ENCODE results near the gene MRE11. TPM values are rescaled to one million over a fixed set of nuclear protein-coding genes. Genes with fewer than 3 reads are reported as not detected.

Gene MRE11
- total RNA-seq, 6 experiments from 2014 or later, result 4.5 to 7.7 (median 5.0) TPM

DNA sequence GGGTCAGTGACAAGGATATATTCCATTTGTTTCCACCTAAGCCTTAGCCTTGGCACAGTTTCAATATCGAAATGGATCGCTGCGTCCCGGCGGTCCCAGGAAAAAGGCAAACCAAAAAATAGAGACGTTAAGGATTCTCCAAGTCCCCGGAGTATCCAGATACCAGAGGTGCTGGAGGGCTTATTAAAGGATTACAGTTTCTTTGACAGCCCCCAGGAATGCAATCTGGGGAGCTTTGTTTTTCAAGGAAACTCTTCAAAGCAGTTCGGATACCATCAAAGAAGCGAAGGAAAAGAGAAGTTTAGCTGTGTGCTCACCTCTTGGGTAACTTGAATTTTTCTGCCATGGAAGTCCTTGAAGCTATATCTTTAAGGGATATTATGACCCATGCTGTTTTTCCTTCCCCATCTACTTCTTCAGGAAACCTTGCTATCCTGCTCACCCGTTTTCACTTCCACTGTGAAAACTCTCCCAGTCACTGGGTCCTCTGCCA is 91.8 kb downstream of the MRE11 start:
- no peak overlapping the region for H3K27ac ChIP-seq
- TF ChIP-seq POLR2A (IDR thresholded peaks at IDR 0.05), result no peak
- TF ChIP-seq, protein P1, sequence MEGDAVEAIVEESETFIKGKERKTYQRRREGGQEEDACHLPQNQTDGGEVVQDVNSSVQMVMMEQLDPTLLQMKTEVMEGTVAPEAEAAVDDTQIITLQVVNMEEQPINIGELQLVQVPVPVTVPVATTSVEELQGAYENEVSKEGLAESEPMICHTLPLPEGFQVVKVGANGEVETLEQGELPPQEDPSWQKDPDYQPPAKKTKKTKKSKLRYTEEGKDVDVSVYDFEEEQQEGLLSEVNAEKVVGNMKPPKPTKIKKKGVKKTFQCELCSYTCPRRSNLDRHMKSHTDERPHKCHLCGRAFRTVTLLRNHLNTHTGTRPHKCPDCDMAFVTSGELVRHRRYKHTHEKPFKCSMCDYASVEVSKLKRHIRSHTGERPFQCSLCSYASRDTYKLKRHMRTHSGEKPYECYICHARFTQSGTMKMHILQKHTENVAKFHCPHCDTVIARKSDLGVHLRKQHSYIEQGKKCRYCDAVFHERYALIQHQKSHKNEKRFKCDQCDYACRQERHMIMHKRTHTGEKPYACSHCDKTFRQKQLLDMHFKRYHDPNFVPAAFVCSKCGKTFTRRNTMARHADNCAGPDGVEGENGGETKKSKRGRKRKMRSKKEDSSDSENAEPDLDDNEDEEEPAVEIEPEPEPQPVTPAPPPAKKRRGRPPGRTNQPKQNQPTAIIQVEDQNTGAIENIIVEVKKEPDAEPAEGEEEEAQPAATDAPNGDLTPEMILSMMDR (IDR thresholded peaks at IDR 0.05), result no peak
- ATAC-seq (no peak), DNase-seq (no peak)
- H3K4me1 ChIP-seq, result peaks cover 0 to 4% (median 0%) of the 10 kb centered on the region in 4 donors
- no peak overlapping the region for H3K4me3 ChIP-seq
- intact Hi-C loops (cut with DNase I), result no loop called here
- no peaks in the 10 kb centered on the region for H3K27me3 ChIP-seq
- 34% methylated on average over 5 of the region's 10 CpGs for WGBS (ENCODE audit: insufficient coverage, low coverage, low lambda C conversion rate, missing lambda C conversion rate)
- no peaks in the 10 kb centered on the region for H3K36me3 ChIP-seq
- H3K9me3 ChIP-seq, result no peaks in the 10 kb centered on the region

DNA sequence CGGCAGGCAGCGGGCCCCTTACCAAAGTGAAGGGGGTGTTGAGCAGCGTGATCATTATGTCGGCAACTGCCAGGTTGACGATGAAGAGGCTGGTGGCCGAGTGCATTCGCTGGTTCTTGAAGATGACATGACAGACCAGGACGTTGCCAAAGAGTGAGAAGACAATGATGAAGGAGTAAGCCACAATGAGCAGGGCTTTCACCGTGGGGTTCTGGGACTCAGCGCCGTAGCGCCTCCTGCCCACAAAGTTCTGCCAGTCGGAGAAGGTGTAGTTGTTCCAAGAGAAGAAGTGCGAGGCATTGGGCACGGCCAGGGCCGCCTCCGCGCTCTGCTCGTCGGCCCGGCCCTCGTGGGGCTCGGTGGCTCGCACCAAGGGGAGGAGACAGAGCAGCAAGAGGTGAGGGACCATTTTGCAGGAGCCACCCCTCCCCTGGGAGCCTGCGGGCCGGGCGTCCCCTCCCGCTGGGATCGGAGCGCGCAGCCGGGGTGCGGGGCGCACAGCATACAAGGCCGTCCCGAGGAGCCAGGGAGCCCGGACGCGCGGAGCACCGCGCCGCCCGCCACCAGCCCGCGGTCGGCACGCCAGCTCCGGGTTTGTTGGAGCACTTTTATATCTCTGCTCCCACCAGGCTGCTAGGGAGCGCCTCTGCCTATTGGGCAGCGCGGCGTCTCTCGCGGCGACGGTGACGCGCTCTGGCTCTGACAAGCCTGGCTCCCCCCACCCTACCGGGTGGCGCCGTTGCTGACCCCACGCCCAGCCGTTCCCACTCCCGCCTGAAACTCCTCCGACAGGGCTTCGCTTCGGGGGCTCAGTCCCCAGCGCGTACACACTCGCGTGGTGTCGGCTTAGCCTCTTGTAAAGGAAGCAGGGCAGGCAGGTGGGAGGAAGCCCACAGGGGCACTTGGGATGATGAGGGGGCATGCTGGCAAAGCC is 92.5 kb downstream of the MRE11 start, which contains the start of gene GPR83:
TSS of gene GPR83 (minus strand) at position 581 of the 934 bp plus-strand sequence. CDS start at position 409, 172 bp downstream.
- 3% methylated on average over 25 of the region's 73 CpGs for WGBS (ENCODE audit: insufficient coverage, low coverage, low lambda C conversion rate, missing lambda C conversion rate)
- DNase-seq (no peak), ATAC-seq (peak in 3 of 4 donors; percentile 14 to 24 (median 21))
- intact Hi-C loops (cut with DNase I), result no loop called here
- Histone ChIP-seq H3K27ac (no peak within 1 kb of the TSS), H3K9me3 (no peaks in the 10 kb centered on the region), H3K4me3 (no peak within 1 kb of the TSS), H3K27me3 (no peaks in the 10 kb centered on the region), H3K4me1 (peaks cover 0 to 4% (median 0%) of the 10 kb centered on the region in 4 donors), H3K36me3 (no peaks in the 10 kb centered on the region)
- no peak for TF ChIP-seq POLR2A (IDR thresholded peaks at IDR 0.05)
- TF ChIP-seq, protein P1 (IDR thresholded peaks at IDR 0.05), result no peak

DNA sequence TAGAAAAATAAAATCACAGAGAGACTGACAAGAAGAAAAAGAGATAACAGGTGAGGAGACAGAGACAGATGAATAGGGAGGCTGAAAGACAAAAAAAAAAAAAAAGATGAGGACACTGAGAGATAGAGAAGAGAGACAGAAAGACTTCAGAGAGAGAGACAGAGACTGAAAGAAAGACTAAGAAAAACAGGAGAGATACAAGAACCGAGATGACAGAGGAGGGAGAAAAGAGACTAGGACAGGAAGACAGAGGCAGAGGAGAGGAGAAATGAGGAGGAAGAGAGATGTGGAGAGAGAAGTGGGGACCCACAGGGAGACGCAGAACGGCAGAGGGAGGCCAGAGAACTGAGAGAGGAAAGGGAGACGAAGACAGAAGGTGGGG is 93.2 kb downstream of the MRE11 start:
- Histone ChIP-seq H3K27ac (no peak overlapping the region), H3K36me3 (no peaks in the 10 kb centered on the region), H3K9me3 (no peaks in the 10 kb centered on the region), H3K27me3 (no peaks in the 10 kb centered on the region), H3K4me3 (no peak overlapping the region), H3K4me1 (peaks cover 0 to 4% (median 0%) of the 10 kb centered on the region in 4 donors)
- 14% methylated on average over 4 of the region's 4 CpGs for WGBS (ENCODE audit: insufficient coverage, low coverage, low lambda C conversion rate, missing lambda C conversion rate)
- DNase-seq (no peak), ATAC-seq (no peak)
- TF ChIP-seq POLR2A (IDR thresholded peaks at IDR 0.05), result no peak
- TF ChIP-seq, protein P1 (IDR thresholded peaks at IDR 0.05), result no peak
- intact Hi-C loops (cut with DNase I), result no loop called here

DNA sequence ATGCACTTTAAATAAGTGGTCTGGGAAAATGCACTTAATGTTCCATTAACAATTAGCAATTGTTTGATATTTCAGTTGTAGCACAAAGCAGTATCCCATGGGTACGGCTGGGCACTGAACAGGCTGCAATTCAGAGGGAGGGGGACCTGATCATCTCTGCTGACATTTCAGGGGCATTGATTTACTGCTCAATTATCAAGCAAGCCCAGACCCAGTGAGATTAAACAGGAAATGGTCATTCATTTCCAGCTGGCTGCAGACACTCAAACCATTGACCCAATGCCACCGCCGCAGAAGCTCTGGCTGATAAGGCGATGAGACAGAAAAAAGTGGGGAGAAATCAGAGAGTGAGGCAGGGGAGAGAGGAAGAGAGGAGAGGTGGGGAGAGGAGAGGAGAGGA is 93.6 kb downstream of the MRE11 start:
- Histone ChIP-seq H3K27ac (no peak overlapping the region), H3K27me3 (no peaks in the 10 kb centered on the region), H3K9me3 (no peaks in the 10 kb centered on the region), H3K4me1 (peaks cover 0 to 4% (median 0%) of the 10 kb centered on the region in 4 donors), H3K4me3 (no peak overlapping the region), H3K36me3 (no peaks in the 10 kb centered on the region)
- no peak for TF ChIP-seq POLR2A (IDR thresholded peaks at IDR 0.05)
- TF ChIP-seq, protein P1 (IDR thresholded peaks at IDR 0.05), result no peak
- ATAC-seq (no peak), DNase-seq (no peak)
- intact Hi-C loops (cut with DNase I), result no loop called here
- WGBS (ENCODE audit: insufficient coverage, low coverage, low lambda C conversion rate, missing lambda C conversion rate), result 19% methylated on average over 4 of the region's 4 CpGs

Measured in right lobe of liver (tissue), 6 donors.